GM19351 (cell line): ENCODE measurements around the gene CCNY.

Experiments
- ATAC-seq: cut with Tn5 transposase; IDR thresholded peaks from one replicate; pipeline ENCODE4 v1.9.1; 2021; ENCODE audit warnings: mild to moderate bottlenecking, moderate library complexity; ENCODE audit not compliant: unreplicated experiment

The CCNY gene

GRCh38 chr10:35448687-35449662, 112.7 kb downstream of the CCNY start:
- ATAC-seq = no peak

- no peak for ATAC-seq
Observed at GRCh38 chr10:35449944-35450343, 113.6 kb downstream of the CCNY start.

- ATAC-seq = peak; percentile 98
Observed at GRCh38 chr10:35451151-35452016, 115.1 kb downstream of the CCNY start.

- peak; percentile 28 for ATAC-seq
Observed at GRCh38 chr10:35452171-35452570, 115.9 kb downstream of the CCNY start.

- no peak for ATAC-seq
Observed at GRCh38 chr10:35452847-35453246, 116.5 kb downstream of the CCNY start.

- no peak for ATAC-seq
Observed at GRCh38 chr10:35453855-35454532, 117.7 kb downstream of the CCNY start.

- ATAC-seq = no peak
Observed at GRCh38 chr10:35456153-35456720, 119.9 kb downstream of the CCNY start.

- ATAC-seq = no peak
Observed at GRCh38 chr10:35456784-35457183, 120.5 kb downstream of the CCNY start.

GRCh38 chr10:35458500-35459448, 122.5 kb downstream of the CCNY start:
- ATAC-seq = no peak

- no peak for ATAC-seq
Observed at GRCh38 chr10:35459449-35459847, 123.1 kb downstream of the CCNY start.

- ATAC-seq = no peak
Observed at GRCh38 chr10:35460852-35461460, 124.6 kb downstream of the CCNY start.

GRCh38 chr10:35462491-35462934, 126.2 kb downstream of the CCNY start:
- ATAC-seq = peak; percentile 96

- ATAC-seq = no peak
Observed at GRCh38 chr10:35463105-35463867, 127.0 kb downstream of the CCNY start.

- no peak for ATAC-seq
Observed at GRCh38 chr10:35463878-35464277, 127.6 kb downstream of the CCNY start.

GRCh38 chr10:35464825-35465456, 128.6 kb downstream of the CCNY start:
- ATAC-seq = no peak

- ATAC-seq = no peak
Observed at GRCh38 chr10:35465673-35466072, 129.4 kb downstream of the CCNY start.

- no peak for ATAC-seq
Observed at GRCh38 chr10:35466170-35466569, 129.9 kb downstream of the CCNY start.

- no peak for ATAC-seq
Observed at GRCh38 chr10:35466661-35467060, 130.4 kb downstream of the CCNY start.
